GM19099 (cell line): ENCODE results near the gene SH3BP2.

Experiments
- POLR2A ChIP-seq: IDR thresholded peaks from 3 replicates; pipeline ENCODE4 v1.6.1; 2011; ENCODE audit warnings: low read depth; ENCODE audit not compliant: insufficient read length; ENCODE audit errors: extremely low read depth

Gene SH3BP2

GRCh38 chr4:2785613-2786012 is 7.3 kb upstream of the SH3BP2 start:
- peak; percentile 53 for TF ChIP-seq POLR2A

GRCh38 chr4:2786152-2786671 is 6.7 kb upstream of the SH3BP2 start:
- no peak for TF ChIP-seq POLR2A

- TF ChIP-seq POLR2A, result no peak
These were observed 6.1 kb upstream of the SH3BP2 start for GRCh38 chr4:2786794-2787229.

GRCh38 chr4:2787230-2788100 is 5.4 kb upstream of the SH3BP2 start:
- TF ChIP-seq POLR2A, result no peak

GRCh38 chr4:2788101-2788500 is 4.8 kb upstream of the SH3BP2 start:
- no peak for TF ChIP-seq POLR2A

GRCh38 chr4:2788532-2789103 is 4.3 kb upstream of the SH3BP2 start:
- no peak for TF ChIP-seq POLR2A

- TF ChIP-seq POLR2A, result no peak
These were observed 3.5 kb upstream of the SH3BP2 start for GRCh38 chr4:2789351-2789750.

- TF ChIP-seq POLR2A, result no peak
These were observed 2.9 kb upstream of the SH3BP2 start for GRCh38 chr4:2789793-2790582.

GRCh38 chr4:2790583-2791517 is 2.0 kb upstream of the SH3BP2 start:
- TF ChIP-seq POLR2A, result no peak

- TF ChIP-seq POLR2A, result no peak
These were observed 1.1 kb upstream of the SH3BP2 start for GRCh38 chr4:2791518-2792395.

- no peak for TF ChIP-seq POLR2A
These were observed 532 bp upstream of the SH3BP2 start for GRCh38 chr4:2792396-2792710.

GRCh38 chr4:2793586-2794485 is 951 bp downstream of the SH3BP2 start:
- TF ChIP-seq POLR2A, result no peak
